Mesendoderm (in vitro differentiated cells): Measurements from ENCODE around the gene QSOX1.

Experiments used
- DNase-seq: peaks from one replicate; pipeline ENCODE4 v3.0.0; 2013
- H2AK5ac ChIP-seq: 2 replicates; pipeline ENCODE4 v1.6.1; 2013; ENCODE audit warnings: low read length, inconsistent platforms
- H2BK120ac ChIP-seq: 2 replicates; pipeline ENCODE4 v1.6.1; 2013; ENCODE audit warnings: low read depth, mild to moderate bottlenecking, low read length, moderate library complexity, mixed read lengths
- H2BK15ac ChIP-seq: replicated peaks from 2 replicates; pipeline ENCODE4 v1.6.1; 2013; ENCODE audit warnings: low read depth, mild to moderate bottlenecking, moderate library complexity
- H2BK5ac ChIP-seq: 2 replicates; pipeline ENCODE4 v1.6.1; 2013; ENCODE audit warnings: low read length, inconsistent platforms
- H3K18ac ChIP-seq: 2 replicates; pipeline ENCODE4 v1.6.1; 2013; ENCODE audit warnings: mild to moderate bottlenecking, low read length, mixed read lengths
- H3K23ac ChIP-seq: one replicate; pipeline ENCODE4 v1.6.1; 2013; ENCODE audit warnings: low read length
- H3K27ac ChIP-seq: 2 replicates; pipeline ENCODE4 v1.5.1; 2013; ENCODE audit warnings: low read depth, mild to moderate bottlenecking, inconsistent platforms, low read length, moderate library complexity
- H3K27me3 ChIP-seq: 2 replicates; pipeline ENCODE4 v1.6.1; 2013; ENCODE audit warnings: low read length, control low read depth, mild to moderate bottlenecking, inconsistent platforms; ENCODE audit not compliant: insufficient read depth, poor library complexity
- H3K36me3 ChIP-seq: 2 replicates; pipeline ENCODE4 v1.6.1; 2013; ENCODE audit warnings: low read length, inconsistent platforms; ENCODE audit not compliant: control insufficient read depth, insufficient read depth
- H3K4ac ChIP-seq: one replicate; pipeline ENCODE4 v1.6.1; 2013; ENCODE audit warnings: low read depth, mild to moderate bottlenecking, low read length, moderate library complexity
- H3K4me1 ChIP-seq: 2 replicates; pipeline ENCODE4 v1.6.1; 2013; ENCODE audit warnings: low read depth, low read length, inconsistent platforms; ENCODE audit not compliant: control insufficient read depth
- H3K4me2 ChIP-seq: 2 replicates; pipeline ENCODE4 v1.6.1; 2013; ENCODE audit warnings: low read length
- H3K4me3 ChIP-seq: 2 replicates; pipeline ENCODE4 v1.5.1; 2013; ENCODE audit warnings: mild to moderate bottlenecking, low read length
- H3K56ac ChIP-seq: one replicate; pipeline ENCODE4 v1.6.1; 2013; ENCODE audit warnings: low read length
- H3K79me1 ChIP-seq: 2 replicates; pipeline ENCODE4 v1.6.1; 2013; ENCODE audit warnings: low read length, inconsistent platforms
- H3K79me2 ChIP-seq: 2 replicates; pipeline ENCODE4 v1.6.1; 2013; ENCODE audit warnings: mild to moderate bottlenecking, low read length; ENCODE audit not compliant: control insufficient read depth, insufficient read depth
- H3K9ac ChIP-seq: 2 replicates; pipeline ENCODE4 v1.6.1; 2013; ENCODE audit warnings: low read length, inconsistent platforms
- H4K5ac ChIP-seq: one replicate; pipeline ENCODE4 v1.6.1; 2013; ENCODE audit warnings: low read length
- H4K8ac ChIP-seq: one replicate; pipeline ENCODE4 v1.6.1; 2013; ENCODE audit warnings: low read depth, mild to moderate bottlenecking, control low read depth, low read length, moderate library complexity
- WGBS: extraction: QIAGEN DNeasy Blood & Tissue Kit; methylation state at CpG from one replicate; pipeline ENCODE4 v1.1.7; 2013; ENCODE audit warnings: low lambda C conversion rate, missing lambda C conversion rate; ENCODE audit not compliant: insufficient coverage; ENCODE audit errors: extremely low coverage; 5-methylcytosine and 5-hydroxymethylcytosine counted together

Gene QSOX1

GRCh38 chr1:180152588-180152987 is 2.1 kb upstream of the QSOX1 start:
- Histone ChIP-seq H3K9ac (no peak overlapping the region), H3K27me3 (no peaks in the 10 kb centered on the region), H4K5ac (no peak overlapping the region), H2BK5ac (no peak overlapping the region), H4K8ac (no peak overlapping the region), H3K4me2 (no peak overlapping the region), H3K36me3 (no peaks in the 10 kb centered on the region), H2BK120ac (no peak overlapping the region), H3K79me2 (no peaks in the 10 kb centered on the region), H3K4me1 (no peaks in the 10 kb centered on the region), H3K4ac (no peak overlapping the region), H3K18ac (no peak overlapping the region), H2AK5ac (no peak overlapping the region), H3K27ac (no peak overlapping the region), H3K4me3 (no peak overlapping the region), H2BK15ac (no peak overlapping the region), H3K23ac (no peak overlapping the region), H3K79me1 (peaks cover 5% of the 10 kb centered on the region), H3K56ac (no peak overlapping the region)
- WGBS: no CpG with 5 or more reads among the region's 6 CpGs
- DNase-seq: no peak

- peaks cover 7% of the 10 kb centered on the region for H3K79me1 ChIP-seq
- no peak overlapping the region for H2AK5ac ChIP-seq
- no peak overlapping the region for H2BK5ac ChIP-seq
- no peak overlapping the region for H4K5ac ChIP-seq
- H3K4me3 ChIP-seq: no peak overlapping the region
- H3K9ac ChIP-seq: no peak overlapping the region
- no peak overlapping the region for H3K4me2 ChIP-seq
- H3K27ac ChIP-seq: no peak overlapping the region
- no peak overlapping the region for H2BK120ac ChIP-seq
- no peak overlapping the region for H3K18ac ChIP-seq
- no peaks in the 10 kb centered on the region for H3K36me3 ChIP-seq
- no peak for DNase-seq
- H3K4me1 ChIP-seq: no peaks in the 10 kb centered on the region
- peaks cover under 1% of the 10 kb centered on the region for H3K79me2 ChIP-seq
- H3K56ac ChIP-seq: no peak overlapping the region
- no peak overlapping the region for H2BK15ac ChIP-seq
- WGBS: no CpG with 5 or more reads among the region's 5 CpGs
- no peaks in the 10 kb centered on the region for H3K27me3 ChIP-seq
- H3K23ac ChIP-seq: no peak overlapping the region
- no peak overlapping the region for H3K4ac ChIP-seq
- no peak overlapping the region for H4K8ac ChIP-seq
These were observed 1.6 kb upstream of the QSOX1 start for GRCh38 chr1:180153032-180153431.

DNA sequence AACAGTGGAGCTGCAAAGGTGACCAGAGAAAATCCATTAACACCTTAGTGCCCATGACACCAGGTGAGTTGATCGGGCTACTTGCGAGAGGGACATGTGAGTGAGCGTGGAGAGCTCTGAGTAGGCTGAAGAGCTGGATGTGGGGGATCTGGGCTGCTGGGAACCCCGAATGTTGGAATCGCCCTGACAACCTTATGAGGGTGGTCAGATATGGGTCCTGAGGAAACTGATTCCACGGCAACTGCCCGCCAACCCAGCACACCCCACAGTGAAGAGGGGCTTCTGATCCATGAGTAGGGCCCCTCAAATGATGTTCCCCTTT is 705 bp upstream of the QSOX1 start:
- Histone ChIP-seq H2BK5ac (no peak overlapping the region), H3K79me1 (peaks cover 14% of the 10 kb centered on the region), H2BK15ac (no peak overlapping the region), H3K4me2 (peak overlapping the region; percentile 55), H3K9ac (peak overlapping the region; percentile 91), H4K8ac (no peak overlapping the region), H3K27ac (no peak overlapping the region), H3K79me2 (peaks cover 3% of the 10 kb centered on the region), H3K4me3 (peak overlapping the region; percentile 87), H2BK120ac (no peak overlapping the region), H3K56ac (peak overlapping the region; percentile 95), H3K23ac (no peak overlapping the region), H3K18ac (no peak overlapping the region), H3K4ac (no peak overlapping the region), H3K27me3 (no peaks in the 10 kb centered on the region), H3K36me3 (no peaks in the 10 kb centered on the region), H3K4me1 (no peaks in the 10 kb centered on the region), H2AK5ac (no peak overlapping the region), H4K5ac (no peak overlapping the region)
- no peak for DNase-seq
- no CpG with 5 or more reads among the region's 7 CpGs for WGBS

- Histone ChIP-seq H3K36me3 (no peaks in the 10 kb centered on the region), H3K56ac (peak overlapping the region; percentile 80), H2BK120ac (no peak overlapping the region), H3K23ac (no peak overlapping the region), H2BK5ac (no peak overlapping the region), H3K79me1 (peaks cover 18% of the 10 kb centered on the region), H3K18ac (peak overlapping the region; percentile 24), H4K5ac (no peak overlapping the region), H3K4me2 (peak overlapping the region; percentile 44), H2AK5ac (no peak overlapping the region), H3K4me3 (peak overlapping the region; percentile 40), H3K4me1 (no peaks in the 10 kb centered on the region), H3K4ac (no peak overlapping the region), H3K9ac (peak overlapping the region; percentile 54), H3K27ac (no peak overlapping the region), H3K27me3 (no peaks in the 10 kb centered on the region), H4K8ac (no peak overlapping the region), H3K79me2 (peaks cover 7% of the 10 kb centered on the region), H2BK15ac (no peak overlapping the region)
- no CpG with 5 or more reads among the region's 29 CpGs for WGBS
- DNase-seq: peak; percentile 44
These were observed 563 bp downstream of the QSOX1 start for GRCh38 chr1:180155182-180155682.

GRCh38 chr1:180156201-180156600 is 1.5 kb downstream of the QSOX1 start:
- H2AK5ac ChIP-seq: no peak overlapping the region
- H3K79me1 ChIP-seq: peaks cover 18% of the 10 kb centered on the region
- no peaks in the 10 kb centered on the region for H3K27me3 ChIP-seq
- no peak overlapping the region for H3K4me3 ChIP-seq
- peaks cover 7% of the 10 kb centered on the region for H3K79me2 ChIP-seq
- DNase-seq: no peak
- no peak overlapping the region for H2BK5ac ChIP-seq
- no peak overlapping the region for H3K27ac ChIP-seq
- no peaks in the 10 kb centered on the region for H3K4me1 ChIP-seq
- H4K8ac ChIP-seq: no peak overlapping the region
- no peak overlapping the region for H3K23ac ChIP-seq
- H3K56ac ChIP-seq: no peak overlapping the region
- H2BK15ac ChIP-seq: no peak overlapping the region
- H3K18ac ChIP-seq: no peak overlapping the region
- H2BK120ac ChIP-seq: no peak overlapping the region
- H3K4me2 ChIP-seq: no peak overlapping the region
- no peaks in the 10 kb centered on the region for H3K36me3 ChIP-seq
- H4K5ac ChIP-seq: no peak overlapping the region
- WGBS: no CpG with 5 or more reads among the region's 4 CpGs
- H3K4ac ChIP-seq: no peak overlapping the region
- no peak overlapping the region for H3K9ac ChIP-seq

DNA sequence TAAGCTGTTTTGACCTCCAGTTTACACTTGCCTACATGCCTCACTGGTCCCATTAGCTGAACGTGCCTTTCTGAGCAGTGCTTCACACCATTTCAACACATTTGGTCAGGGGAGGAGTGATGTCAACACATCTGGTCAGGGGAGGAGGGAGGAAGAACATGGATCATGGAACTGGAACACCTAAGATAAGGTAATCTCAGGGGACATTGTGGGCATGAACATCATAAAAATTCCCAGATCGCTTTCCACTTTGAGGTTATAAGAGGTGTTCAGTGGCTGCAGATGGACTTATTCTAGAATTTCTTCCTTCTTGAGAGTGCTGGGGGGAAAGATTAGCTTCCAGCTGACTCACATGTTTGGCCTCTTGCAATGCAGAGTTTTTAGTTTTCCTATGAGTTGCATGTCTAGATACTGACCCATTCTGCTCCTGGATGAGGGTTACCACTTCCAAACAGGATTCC is 2.0 kb downstream of the QSOX1 start:
- H3K27ac ChIP-seq: no peak overlapping the region
- H2BK15ac ChIP-seq: no peak overlapping the region
- H3K56ac ChIP-seq: no peak overlapping the region
- H2AK5ac ChIP-seq: no peak overlapping the region
- WGBS: no CpG with 5 or more reads among the region's 2 CpGs
- DNase-seq: no peak
- H2BK5ac ChIP-seq: no peak overlapping the region
- H3K9ac ChIP-seq: no peak overlapping the region
- H3K23ac ChIP-seq: no peak overlapping the region
- H3K4me2 ChIP-seq: no peak overlapping the region
- H4K8ac ChIP-seq: no peak overlapping the region
- H4K5ac ChIP-seq: no peak overlapping the region
- H3K4me1 ChIP-seq: no peaks in the 10 kb centered on the region
- H3K79me2 ChIP-seq: peaks cover 7% of the 10 kb centered on the region
- no peak overlapping the region for H3K4ac ChIP-seq
- H3K18ac ChIP-seq: no peak overlapping the region
- H3K4me3 ChIP-seq: no peak overlapping the region
- H2BK120ac ChIP-seq: no peak overlapping the region
- peaks cover 18% of the 10 kb centered on the region for H3K79me1 ChIP-seq
- H3K36me3 ChIP-seq: no peaks in the 10 kb centered on the region
- H3K27me3 ChIP-seq: no peaks in the 10 kb centered on the region
